Type B pancreatic cell (in vitro differentiated cells): Measurements from ENCODE around the gene DCP1B. TPM values are rescaled to one million over a fixed set of nuclear protein-coding genes. Genes with fewer than 3 reads are reported as not detected.

ENCODE experiments used
- DNase-seq: peaks from one replicate; pipeline ENCODE4 v3.0.0; 2021; ENCODE audit warnings: mixed read lengths; ENCODE audit not compliant: unreplicated experiment; ENCODE audit errors: extremely low spot score
- H3K27ac Mint-ChIP-seq: 2 replicates; pipeline ENCODE4 v1.8.0; 2021; ENCODE audit warnings: mild to moderate bottlenecking, mixed read lengths
- H3K27me3 Mint-ChIP-seq: 2 replicates; pipeline ENCODE4 v1.8.0; 2021; ENCODE audit warnings: mixed read lengths
- H3K36me3 Mint-ChIP-seq: 2 replicates; pipeline ENCODE4 v1.8.0; 2021; ENCODE audit warnings: mixed read lengths
- H3K4me1 Mint-ChIP-seq: one replicate; pipeline ENCODE4 v1.8.0; 2021; ENCODE audit warnings: mixed read lengths; ENCODE audit not compliant: unreplicated experiment
- H3K4me3 Mint-ChIP-seq: 2 replicates; pipeline ENCODE4 v1.8.0; 2021; ENCODE audit warnings: mild to moderate bottlenecking, mixed read lengths
- H3K9me3 Mint-ChIP-seq: 2 replicates; pipeline ENCODE4 v1.8.0; 2021; ENCODE audit warnings: mixed read lengths
- CTCF ChIP-seq: fragments of 200-600 bp; sonication (generic); conservative IDR thresholded peaks from 2 replicates; pipeline ENCODE4 v1.5.0; 2021; ENCODE audit warnings: antibody characterized with exemption, mild to moderate bottlenecking
- total RNA-seq: library from RNA; stranded (reverse); gene quantifications from 2 replicates; pipeline ENCODE4 v1.2.1, GENCODE V29; 2021; ENCODE audit warnings: low replicate concordance

DCP1B gene
- total RNA-seq, 1 donor from 2014 or later = 22.3 TPM

GRCh38 chr12:1936406-1937320 is 67.6 kb downstream of the DCP1B start:
- peaks cover 17% of the 10 kb centered on the region for H3K36me3 Mint-ChIP-seq
- no peaks in the 10 kb centered on the region for H3K9me3 Mint-ChIP-seq
- DNase-seq = no peak
- no peak overlapping the region for H3K4me3 Mint-ChIP-seq
- peaks cover 8% of the 10 kb centered on the region for H3K4me1 Mint-ChIP-seq
- TF ChIP-seq CTCF = no peak
- no peak overlapping the region for H3K27ac Mint-ChIP-seq
- peaks cover 10% of the 10 kb centered on the region for H3K27me3 Mint-ChIP-seq

- Mint-ChIP-seq H3K27ac (no peak overlapping the region), H3K9me3 (no peaks in the 10 kb centered on the region), H3K27me3 (peaks cover 12% of the 10 kb centered on the region), H3K4me3 (no peak overlapping the region), H3K4me1 (peaks cover 8% of the 10 kb centered on the region), H3K36me3 (peaks cover 11% of the 10 kb centered on the region)
- no peak for TF ChIP-seq CTCF
- DNase-seq = peak; percentile 54
Measured at GRCh38 chr12:1935700-1936378, 68.4 kb downstream of the DCP1B start.

GRCh38 chr12:1935242-1935641 is 69.0 kb downstream of the DCP1B start:
- no peak for TF ChIP-seq CTCF
- no peak overlapping the region for H3K27ac Mint-ChIP-seq

GRCh38 chr12:1934831-1935230 is 69.4 kb downstream of the DCP1B start:
- no peak overlapping the region for H3K4me3 Mint-ChIP-seq
- no peaks in the 10 kb centered on the region for H3K9me3 Mint-ChIP-seq
- no peak for TF ChIP-seq CTCF
- peaks cover 15% of the 10 kb centered on the region for H3K27me3 Mint-ChIP-seq
- peaks cover 6% of the 10 kb centered on the region for H3K36me3 Mint-ChIP-seq
- DNase-seq = peak; percentile 48
- peaks cover 8% of the 10 kb centered on the region for H3K4me1 Mint-ChIP-seq
- no peak overlapping the region for H3K27ac Mint-ChIP-seq

More at GRCh38 chr12:1935242-1935641, 69.0 kb downstream of the DCP1B start:
- peaks cover 8% of the 10 kb centered on the region for H3K4me1 Mint-ChIP-seq
- H3K9me3 Mint-ChIP-seq = no peaks in the 10 kb centered on the region
- peaks cover 13% of the 10 kb centered on the region for H3K27me3 Mint-ChIP-seq
- H3K36me3 Mint-ChIP-seq = peaks cover 11% of the 10 kb centered on the region
- DNase-seq = peak; percentile 64
- H3K4me3 Mint-ChIP-seq = no peak overlapping the region

GRCh38 chr12:1934068-1934467 is 70.2 kb downstream of the DCP1B start:
- Mint-ChIP-seq H3K4me1 (peaks cover 8% of the 10 kb centered on the region), H3K36me3 (peaks cover 4% of the 10 kb centered on the region), H3K27ac (no peak overlapping the region), H3K27me3 (peaks cover 19% of the 10 kb centered on the region), H3K4me3 (no peak overlapping the region), H3K9me3 (no peaks in the 10 kb centered on the region)
- peak; percentile 27 for DNase-seq
- TF ChIP-seq CTCF = no peak
